ENCODE results near the gene PTPRE.

Gene PTPRE

DNA sequence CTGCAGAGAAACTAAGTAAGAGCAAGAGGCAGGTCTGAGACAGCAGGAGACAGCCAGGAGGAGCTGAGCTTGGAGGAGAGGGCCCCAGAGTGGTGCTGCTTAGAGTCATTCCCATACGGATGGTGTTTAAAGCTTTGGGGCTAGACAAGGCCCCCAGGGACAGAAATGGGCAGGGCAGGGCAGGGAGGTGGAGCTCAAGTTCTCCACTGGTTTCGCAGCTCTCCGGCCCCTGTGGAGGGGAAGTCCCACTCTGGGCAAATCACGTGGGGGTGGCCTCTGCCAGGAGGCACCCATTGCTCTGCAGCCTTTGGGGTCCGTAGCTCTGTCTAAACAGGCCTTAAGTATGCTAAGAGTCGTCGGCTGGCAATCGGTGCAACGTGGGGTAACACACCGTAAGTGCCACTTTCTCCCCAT lies 1.0 kb upstream of the PTPRE start:
- no peak for DNase-seq
- intact Hi-C loops (cut with DNase I): no loop called here

DNA sequence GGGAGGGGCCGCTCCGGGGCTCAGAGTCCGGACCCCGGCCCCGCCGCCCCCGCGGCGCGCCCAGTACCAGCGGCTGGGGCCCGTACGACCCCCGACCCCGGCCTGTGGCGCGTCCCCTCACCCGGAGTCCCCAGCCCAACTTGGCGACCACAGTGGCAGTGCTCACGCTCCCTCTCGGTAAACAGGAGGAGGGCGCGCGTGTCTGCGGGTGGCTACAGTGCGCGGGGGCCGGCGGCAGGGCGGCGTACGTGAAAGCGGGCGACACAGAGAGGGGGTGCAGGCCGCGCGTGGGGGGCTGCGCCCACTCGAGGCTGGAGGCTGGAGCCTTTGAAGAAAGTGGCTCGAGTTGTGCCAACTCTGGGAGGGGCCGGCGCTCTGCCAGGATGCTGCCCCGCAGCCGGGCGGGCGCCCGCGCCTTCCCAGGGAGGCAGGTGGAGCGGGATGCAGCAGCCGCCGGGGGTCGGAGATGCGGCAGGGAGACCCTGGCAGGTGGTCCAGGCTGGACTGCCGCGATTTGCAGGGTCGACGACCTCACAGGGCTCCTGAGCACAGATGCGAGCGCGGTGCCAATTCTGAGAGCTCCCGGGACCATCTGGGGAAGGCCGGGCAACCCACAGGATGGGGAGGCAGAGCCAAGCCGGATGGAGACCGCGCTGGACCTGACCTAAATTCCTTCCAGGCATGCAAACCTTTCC lies 655 bp downstream of the PTPRE start:
- intact Hi-C loops (cut with DNase I): loop anchor here (1.0 kb wide), 3 partner anchors 67 to 162 kb away; no protein-coding TSS in a partner anchor
- peak in 7 of 10 donors; percentile 26 to 90 (median 69) for DNase-seq

DNA sequence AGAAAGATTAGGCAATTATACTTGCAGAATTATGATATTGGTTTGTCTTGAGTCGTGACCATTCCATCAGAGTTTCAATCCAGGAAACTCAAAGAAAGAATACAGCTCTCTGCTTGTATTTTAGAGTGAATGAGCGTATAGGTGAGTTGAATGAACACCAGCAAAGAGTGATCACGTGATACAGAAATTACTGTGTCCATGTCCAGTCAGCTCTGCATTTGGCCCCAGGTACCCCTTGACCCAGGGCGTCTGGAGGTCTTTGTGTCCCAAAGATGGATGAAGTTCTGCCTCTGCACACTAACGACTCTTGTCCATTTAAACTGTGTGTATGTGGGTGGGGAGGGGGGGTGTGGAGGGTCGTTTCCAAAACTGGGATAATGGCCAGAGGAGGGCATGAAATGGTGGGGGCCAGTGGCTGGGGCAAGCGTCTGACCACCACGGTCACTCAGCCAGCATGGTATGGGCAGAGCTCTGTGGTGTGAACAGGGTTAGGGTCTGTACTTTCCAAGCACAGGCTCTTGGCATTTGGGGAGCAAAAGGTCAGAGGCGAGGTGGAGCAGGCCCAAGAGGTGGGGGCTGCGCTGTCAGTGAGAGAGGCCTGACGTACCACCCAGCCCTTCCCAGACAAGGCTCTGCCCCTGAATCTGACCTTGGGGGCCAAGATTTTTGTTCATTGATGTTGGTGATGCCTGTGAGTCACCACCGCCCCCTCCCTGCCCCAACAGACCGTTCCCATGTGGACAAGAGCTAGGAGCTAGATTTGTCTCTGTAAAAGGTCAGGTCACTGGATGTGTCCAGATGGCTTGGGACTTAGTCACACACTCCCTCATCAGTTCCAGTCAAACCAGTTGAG lies 1.4 kb downstream of the PTPRE start:
- intact Hi-C loops (cut with DNase I): no loop called here
- no peak for DNase-seq

DNA sequence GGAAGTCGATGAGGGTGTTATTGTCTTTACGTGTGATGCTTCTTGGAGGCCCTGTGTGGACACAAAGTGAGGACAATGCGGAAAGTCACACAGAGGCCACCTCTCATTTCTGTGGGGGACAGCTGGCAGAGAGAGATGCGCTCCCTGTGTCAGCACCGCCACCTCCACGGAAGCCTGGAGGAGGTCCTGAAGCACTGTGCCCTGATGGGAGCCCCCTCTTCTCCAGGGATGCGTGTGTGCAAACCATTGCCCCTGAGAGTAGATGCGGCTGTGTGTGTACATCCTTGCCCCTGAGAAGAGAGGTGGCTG lies 2.0 kb downstream of the PTPRE start:
- intact Hi-C loops (cut with DNase I): no loop called here
- DNase-seq: no peak

GRCh38 chr10:127909716-127910463 lies 3.0 kb downstream of the PTPRE start:
- no peak for DNase-seq
- intact Hi-C loops (cut with DNase I): no loop called here

- DNase-seq: no peak
- intact Hi-C loops (cut with DNase I): no loop called here
These were observed 3.5 kb downstream of the PTPRE start for GRCh38 chr10:127910464-127910770.

DNA sequence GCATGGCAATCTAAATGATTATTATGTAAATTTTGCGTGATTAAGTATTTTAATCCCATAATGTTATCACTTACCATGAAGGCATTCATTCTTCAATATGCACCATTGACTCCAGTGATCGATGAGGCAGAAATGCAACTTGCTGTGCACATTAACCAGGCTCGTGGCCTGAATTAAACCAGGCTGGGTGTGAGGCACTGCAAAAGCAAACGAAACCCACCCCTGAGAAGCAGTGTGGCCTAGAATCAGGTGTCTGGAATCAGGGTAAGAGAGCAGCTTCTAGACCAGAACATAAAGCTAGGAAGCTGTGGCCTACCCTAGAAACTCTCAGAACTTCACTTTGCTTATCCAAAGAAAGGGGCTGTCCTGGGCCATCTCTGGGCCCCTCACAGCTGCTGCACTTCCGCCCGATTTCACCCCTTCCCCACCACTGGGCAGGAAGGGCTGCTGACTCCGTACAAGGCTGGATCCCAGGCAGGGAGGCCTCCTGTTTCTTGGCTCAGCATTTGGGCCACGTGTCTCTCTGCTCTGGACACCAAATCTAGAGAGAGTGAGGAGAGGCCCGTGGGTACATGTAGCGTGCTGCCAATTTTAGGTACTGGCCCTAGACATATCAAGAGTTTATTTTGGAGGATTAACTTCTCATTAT lies 4.4 kb downstream of the PTPRE start:
- DNase-seq: no peak
- intact Hi-C loops (cut with DNase I): no loop called here

- intact Hi-C loops (cut with DNase I): no loop called here
- no peak for DNase-seq
These were observed 5.0 kb downstream of the PTPRE start for GRCh38 chr10:127911867-127912257.

DNA sequence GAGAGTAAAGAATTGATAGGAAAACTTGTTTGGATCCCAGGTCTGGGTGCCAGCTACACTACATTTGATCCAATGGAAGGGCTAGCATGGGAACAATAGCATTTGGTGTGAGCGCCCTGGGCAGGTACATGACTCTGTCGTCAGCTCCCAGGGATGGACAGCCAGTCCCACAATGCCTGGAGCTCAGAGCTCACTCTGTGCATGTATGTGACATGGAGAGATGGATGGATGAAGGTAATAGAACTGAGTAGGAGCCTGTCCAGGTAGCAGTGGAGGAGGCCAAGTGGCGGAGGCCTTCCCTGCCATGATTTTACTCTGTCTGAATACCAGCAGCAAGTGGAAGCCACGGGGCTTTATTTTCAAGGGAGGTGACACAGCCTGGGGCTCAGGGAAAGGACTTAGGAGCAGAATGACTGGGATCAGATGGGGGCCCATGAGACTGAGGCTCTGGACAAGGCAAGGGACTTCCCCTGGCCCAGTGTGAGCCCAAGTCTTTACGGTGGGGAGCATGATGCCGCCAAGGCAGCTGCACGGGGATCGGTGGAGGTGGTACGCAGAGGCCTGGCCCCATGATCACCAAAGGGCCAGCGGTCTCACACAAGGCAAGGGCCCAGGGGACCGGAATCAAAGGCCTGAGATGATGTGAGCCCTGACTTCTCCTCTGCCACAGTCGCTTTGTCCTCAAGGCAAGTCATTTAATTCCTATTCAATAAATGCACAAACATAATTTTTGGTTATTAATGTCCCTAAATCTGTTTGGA lies 5.9 kb downstream of the PTPRE start:
- intact Hi-C loops (cut with DNase I): no loop called here
- DNase-seq: no peak

DNA sequence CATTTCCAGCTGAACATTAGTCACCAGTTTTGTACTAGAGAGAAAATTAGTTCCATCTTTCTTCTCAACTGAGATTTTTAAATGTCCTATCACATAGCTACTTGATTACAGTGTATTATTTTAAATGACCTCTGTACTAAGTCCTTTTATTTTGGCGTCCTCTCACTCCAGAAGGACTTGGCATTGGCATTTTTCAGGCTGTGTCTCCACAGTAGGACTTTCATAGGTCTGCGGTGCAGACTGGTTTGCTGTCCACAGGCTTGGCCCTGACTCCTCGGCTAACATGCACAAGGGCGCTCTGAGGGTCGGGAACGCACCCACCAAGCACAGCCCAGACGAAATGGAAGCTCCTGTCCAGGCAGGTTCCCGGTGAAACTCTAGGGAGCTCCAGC lies 6.5 kb downstream of the PTPRE start:
- intact Hi-C loops (cut with DNase I): no loop called here
- no peak for DNase-seq

GRCh38 chr10:127915324-127915723 lies 8.4 kb downstream of the PTPRE start:
- no peak for DNase-seq
- intact Hi-C loops (cut with DNase I): no loop called here

GRCh38 chr10:127916826-127917225 lies 9.9 kb downstream of the PTPRE start:
- intact Hi-C loops (cut with DNase I): no loop called here
- peak in 1 of 10 donors; percentile 65 for DNase-seq

- intact Hi-C loops (cut with DNase I): no loop called here
- DNase-seq: peak in 2 of 10 donors; percentile 42 to 83
These were observed 11.7 kb downstream of the PTPRE start for GRCh38 chr10:127918572-127918971.

GRCh38 chr10:127919418-127920271 lies 12.7 kb downstream of the PTPRE start:
- DNase-seq: peak in 8 of 10 donors; percentile 39 to 93 (median 56)
- intact Hi-C loops (cut with DNase I): loop anchor here (5.0 kb wide), 1 partner anchor 58 kb away; no protein-coding TSS in a partner anchor

DNA sequence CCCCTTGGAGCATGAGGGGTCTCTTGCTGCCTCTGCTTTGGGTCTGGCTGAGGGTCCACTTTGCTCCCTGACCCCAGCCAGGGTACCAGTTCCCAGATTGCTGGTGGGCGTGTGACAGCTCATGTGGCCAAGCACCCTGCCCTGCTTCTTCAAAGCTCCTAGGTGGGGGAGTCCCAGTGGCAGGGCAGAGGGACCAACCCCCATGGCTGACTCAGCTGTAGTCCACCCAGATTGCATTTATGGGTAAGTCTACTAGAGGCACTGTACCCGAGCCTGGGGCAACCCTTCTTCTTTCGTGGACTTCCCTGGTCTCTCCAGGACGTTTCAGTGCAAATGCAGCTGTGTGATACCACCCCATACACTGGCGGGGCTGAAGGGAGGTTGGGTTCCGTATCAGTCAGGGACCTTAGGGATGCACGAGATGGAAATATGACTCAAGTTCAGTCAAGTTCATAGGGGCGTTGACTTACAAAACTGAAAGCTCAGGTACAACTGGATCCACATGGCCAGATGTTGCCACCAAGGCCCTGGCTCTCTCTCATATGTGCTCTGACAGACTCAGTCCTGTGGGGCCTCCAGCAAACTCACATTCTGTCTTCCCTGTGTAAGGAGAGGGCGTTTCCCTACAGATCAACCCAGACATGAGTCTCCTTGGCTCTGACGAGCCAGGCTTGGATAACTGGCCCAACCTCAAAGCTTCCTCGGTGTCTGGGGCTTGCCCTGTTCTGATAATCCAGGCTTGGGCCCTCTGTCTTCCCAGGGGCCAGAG lies 13.6 kb downstream of the PTPRE start:
- intact Hi-C loops (cut with DNase I): loop anchor here (5.0 kb wide), 1 partner anchor 57 kb away; no protein-coding TSS in a partner anchor
- DNase-seq: peak in 1 of 10 donors; percentile 33

DNA sequence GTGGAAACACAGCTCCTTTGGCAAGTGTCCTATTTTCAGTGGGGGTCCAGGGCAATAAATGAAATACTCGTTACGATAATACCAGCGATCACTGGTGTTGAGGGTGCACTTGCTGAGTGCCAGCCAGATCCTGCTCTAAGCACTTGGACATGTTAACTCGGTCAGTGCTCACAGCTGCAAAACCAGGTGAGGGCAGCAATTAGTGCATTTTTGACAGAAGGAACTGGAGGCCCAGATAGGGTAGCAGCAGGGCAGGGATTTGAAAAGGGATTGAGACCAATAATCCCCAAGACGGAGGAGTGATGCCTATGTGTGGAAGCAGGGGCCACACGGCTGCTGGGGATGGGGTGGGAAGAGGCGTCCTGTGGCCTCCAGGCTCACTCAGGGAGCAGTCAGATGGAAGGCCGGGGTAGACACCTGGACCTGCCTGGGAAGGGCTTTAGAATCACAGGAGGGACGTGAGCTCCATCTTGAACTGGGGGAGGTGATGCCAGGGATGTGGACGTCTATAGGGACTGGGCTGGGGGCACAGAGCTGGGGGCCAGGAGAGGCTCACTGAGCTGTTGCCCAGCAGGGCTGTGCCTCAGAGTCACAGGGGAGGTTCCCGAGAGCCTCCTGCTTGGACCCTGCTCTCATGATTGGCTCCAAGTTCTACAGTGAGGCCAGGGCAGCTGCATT lies 14.3 kb downstream of the PTPRE start:
- DNase-seq: peak in 1 of 10 donors; percentile 51
- intact Hi-C loops (cut with DNase I): loop anchor here (5.0 kb wide), 1 partner anchor 56 kb away; no protein-coding TSS in a partner anchor

DNA sequence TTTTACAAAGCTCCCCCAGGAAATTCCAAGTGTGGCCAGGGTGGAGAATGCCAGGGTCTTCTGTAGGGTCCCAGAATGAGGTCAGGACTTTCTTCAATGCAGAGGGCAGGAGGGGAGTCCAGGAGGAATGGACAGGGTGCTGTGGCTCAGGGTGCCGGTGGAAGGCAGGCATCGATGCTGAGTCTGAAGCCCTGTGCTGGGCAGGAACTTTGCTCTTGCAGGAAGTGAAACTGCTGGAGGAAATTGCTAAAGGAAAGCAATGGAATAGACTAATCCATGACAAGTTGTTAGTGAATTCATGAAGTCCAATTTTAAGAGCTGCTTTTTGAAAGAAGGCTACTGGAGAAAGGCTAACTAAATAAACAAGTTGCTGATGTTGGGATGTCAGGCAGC lies 14.8 kb downstream of the PTPRE start:
- intact Hi-C loops (cut with DNase I): loop anchor here (5.0 kb wide), 1 partner anchor 56 kb away; no protein-coding TSS in a partner anchor
- peak in 1 of 10 donors; percentile 59 for DNase-seq

DNA sequence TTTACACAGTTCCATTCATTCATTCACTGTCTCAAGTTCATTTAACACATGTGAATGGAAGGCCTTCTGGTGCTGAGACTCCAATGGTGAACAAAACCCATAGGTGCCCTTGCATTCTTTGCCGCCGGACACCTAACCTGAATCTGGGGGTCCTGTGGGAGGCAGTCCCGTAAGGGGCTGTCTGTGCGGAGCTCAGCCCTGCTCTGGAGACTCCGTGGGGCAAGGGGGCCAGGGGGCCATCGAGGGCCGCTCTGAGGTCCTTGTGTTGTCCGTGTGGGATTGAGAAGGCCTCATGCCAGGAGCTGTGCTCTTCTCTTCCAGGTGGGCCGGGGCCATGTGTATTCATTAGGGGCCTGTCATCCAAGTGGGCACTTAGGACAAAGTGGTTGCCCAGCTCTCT lies 15.3 kb downstream of the PTPRE start:
- intact Hi-C loops (cut with DNase I): loop anchor here (5.0 kb wide), 1 partner anchor 55 kb away; no protein-coding TSS in a partner anchor
- DNase-seq: peak in 1 of 10 donors; percentile 54
